HCT116 (cell line): ENCODE results near the gene UBTD2. TPM values are rescaled to one million over a fixed set of nuclear protein-coding genes. Genes with fewer than 3 reads are reported as not detected.

Experiments used
- ATAC-seq: fragments of 200-7000 bp; cut with Tn5 transposase; 2 replicates; pipeline ENCODE4 v1.9.1; 2020; ENCODE audit warnings: mild to moderate bottlenecking, moderate library complexity
- BruUV-seq: library from RNA; stranded (reverse); fragments of 400-500 nt; replicated peaks from 2 replicates; lab custom pipeline; 2021; lab: Mats Ljungman, UMichigan
- CTCF ChIA-PET: fragments of 300-600 bp; sonication (Branson Sonifier 250); formaldehyde crosslinking; loops from one replicate; lab custom pipeline; 2021; ENCODE audit warnings: antibody characterized with exemption; lab: Charles Lee
- POLR2A ChIA-PET: fragments of 300-600, 350-600 bp; sonication (Branson Sonifier 250); formaldehyde crosslinking; loops from one replicate; lab custom pipeline; 2021; ENCODE audit warnings: antibody characterized with exemption; lab: Charles Lee
- RAD21 ChIA-PET, 2 experiments: fragments of 300-600 bp; sonication (Branson Sonifier 250); formaldehyde crosslinking; loops; one replicate each; lab custom pipeline; 2023; ENCODE audit warnings: low total read pairs in 2 of 2; ENCODE audit not compliant: uncharacterized antibody in 2 of 2, unreplicated experiment in 2 of 2, low non-redundant PET in 1 of 2; lab: Charles Lee
- DNase-seq: peaks from one replicate; pipeline ENCODE4 v3.0.0-alpha.2; 2010; ENCODE audit warnings: low read depth, low spot score
- H2AFZ ChIP-seq: fragments of 200-600 bp; shearing (Covaris generic), sonication (generic); 2 replicates; pipeline ENCODE4 v1.6.1; 2017; ENCODE audit warnings: low read depth, mixed run types, mixed read lengths, antibody characterized with exemption, low read length; ENCODE audit not compliant: poor library complexity, severe bottlenecking
- H3K27ac ChIP-seq: 2 replicates; pipeline ENCODE4 v1.5.1; 2012; ENCODE audit warnings: low read depth, low read length
- H3K27me3 ChIP-seq: fragments of 200-600 bp; sonication (generic); 2 replicates; pipeline ENCODE4 v1.6.1; 2016; ENCODE audit warnings: mixed run types, low read length, mixed read lengths; ENCODE audit not compliant: insufficient read depth
- H3K36me3 ChIP-seq, 2 experiments: fragments of 200-500 bp in 1 of 2; fragments of 200-600 bp in 1 of 2; sonication (Bioruptor generic) in 1 of 2; sonication (generic) in 1 of 2; 2 replicates each; pipeline versions ENCODE4 v1.5.1 to v1.6.1; 2014 to 2016; ENCODE audit warnings: low read length in 2 of 2, inconsistent platforms in 1 of 2, mixed read lengths in 1 of 2, mixed run types in 1 of 2; ENCODE audit not compliant: insufficient read depth in 2 of 2, control insufficient read depth in 1 of 2
- H3K4me1 ChIP-seq, 2 experiments: fragments of 200-600 bp in 1 of 2; sonication (generic) in 1 of 2; 2 replicates each; pipeline versions ENCODE4 v1.5.1 to v1.6.1; 2012 to 2017; ENCODE audit warnings: low read length in 2 of 2, inconsistent platforms in 1 of 2, mild to moderate bottlenecking in 1 of 2, mixed read lengths in 1 of 2, mixed run types in 1 of 2, moderate library complexity in 1 of 2; ENCODE audit not compliant: insufficient read depth in 2 of 2, control insufficient read depth in 1 of 2
- H3K4me2 ChIP-seq: fragments of 200-600 bp; sonication (generic); 2 replicates; pipeline ENCODE4 v1.6.1; 2017; ENCODE audit warnings: mixed run types, low read length, mixed read lengths
- H3K4me3 ChIP-seq, 2 experiments: fragments of 200-600 bp in 1 of 2; sonication (generic) in 1 of 2; replicated peaks in 1 of 2; 2 replicates each; pipeline ENCODE4 v1.5.1; 2011 to 2016; ENCODE audit warnings: low read length in 2 of 2, control low read depth in 1 of 2, low read depth in 1 of 2, mild to moderate bottlenecking in 1 of 2, mixed read lengths in 1 of 2, mixed run types in 1 of 2
- H3K79me2 ChIP-seq: fragments of 200-600 bp; sonication (generic); 2 replicates; pipeline ENCODE4 v1.6.1; 2017; ENCODE audit warnings: mild to moderate bottlenecking, mixed run types, low read length, moderate library complexity, mixed read lengths; ENCODE audit not compliant: insufficient read depth
- H3K9ac ChIP-seq: fragments of 200-600 bp; sonication (generic); 2 replicates; pipeline ENCODE4 v1.6.1; 2016; ENCODE audit warnings: low read length, mixed read lengths
- H3K9me2 ChIP-seq: fragments of 200-600 bp; sonication (generic), shearing (Covaris generic); 2 replicates; pipeline ENCODE4 v1.6.1; 2017; ENCODE audit warnings: mixed run types, mild to moderate bottlenecking, moderate library complexity; ENCODE audit not compliant: insufficient read depth
- H3K9me3 ChIP-seq, 2 experiments: fragments of 200-500 bp in 1 of 2; fragments of 200-600 bp in 1 of 2; sonication (Bioruptor generic) in 1 of 2; sonication (generic) in 1 of 2; 2 replicates each; pipeline ENCODE4 v1.6.1; 2014 to 2017; ENCODE audit warnings: low read length in 2 of 2, mixed read lengths in 2 of 2, inconsistent platforms in 1 of 2, low read depth in 1 of 2, mild to moderate bottlenecking in 1 of 2, mixed run types in 1 of 2, moderate library complexity in 1 of 2; ENCODE audit not compliant: control insufficient read depth in 1 of 2, insufficient read depth in 1 of 2
- H4K20me1 ChIP-seq: fragments of 200-600 bp; sonication (generic), shearing (Covaris generic); 2 replicates; pipeline ENCODE4 v1.6.1; 2017; ENCODE audit warnings: mixed run types, mild to moderate bottlenecking, moderate library complexity; ENCODE audit not compliant: insufficient read depth
- CEBPB ChIP-seq: IDR thresholded peaks from 2 replicates; pipeline ENCODE4 v1.6.1; 2012; ENCODE audit warnings: low read depth
- CTCF ChIP-seq, 3 experiments: fragments of 200-600 bp in 1 of 3; sonication (generic) in 1 of 3; IDR thresholded peaks in 2 of 3; conservative IDR thresholded peaks in 1 of 3; 2 replicates each; pipeline ENCODE4 v1.5.1; 2012 to 2017; ENCODE audit warnings: low read depth in 2 of 3, low read length in 2 of 3, antibody characterized with exemption in 1 of 3, borderline replicate concordance in 1 of 3, control low read depth in 1 of 3, mild to moderate bottlenecking in 1 of 3, mixed read lengths in 1 of 3, mixed run types in 1 of 3, moderate library complexity in 1 of 3; ENCODE audit not compliant: insufficient read depth in 1 of 3
- EGR1 ChIP-seq: IDR thresholded peaks from 2 replicates; pipeline ENCODE4 v1.6.1; 2012; ENCODE audit warnings: low read depth
- EZH2phosphoT487 ChIP-seq: fragments of 200-600 bp; IDR thresholded peaks from 2 replicates; pipeline ENCODE4 v1.6.1; 2018; ENCODE audit warnings: antibody characterized with exemption, borderline replicate concordance
- FOSL1 ChIP-seq: IDR thresholded peaks from 2 replicates; pipeline ENCODE4 v1.6.1; 2012; ENCODE audit warnings: low read depth
- POLR2A ChIP-seq: IDR thresholded peaks from 2 replicates; pipeline ENCODE4 v1.7.0; 2011; ENCODE audit warnings: borderline replicate concordance; ENCODE audit not compliant: insufficient read depth, insufficient read length; ENCODE audit errors: extremely low read depth
- POLR2AphosphoS5 ChIP-seq: IDR thresholded peaks from 2 replicates; pipeline ENCODE4 v1.6.1; 2011; ENCODE audit warnings: mild to moderate bottlenecking, low read depth, low read length, moderate library complexity
- RAD21 ChIP-seq: IDR thresholded peaks from 2 replicates; pipeline ENCODE4 v1.6.1; 2012; ENCODE audit warnings: low read depth, mild to moderate bottlenecking
- REST ChIP-seq: IDR thresholded peaks from 2 replicates; pipeline ENCODE4 v1.6.1; 2012; ENCODE audit warnings: low read depth
- SIN3A ChIP-seq: IDR thresholded peaks from 2 replicates; pipeline ENCODE4 v1.6.1; 2012; ENCODE audit warnings: low read depth
- SP1 ChIP-seq: IDR thresholded peaks from 2 replicates; pipeline ENCODE4 v1.6.1; 2012; ENCODE audit warnings: low read depth
- YY1 ChIP-seq: IDR thresholded peaks from 2 replicates; pipeline ENCODE4 v1.6.1; 2011; ENCODE audit warnings: low read length, low read depth, moderate library complexity, mild to moderate bottlenecking; ENCODE audit not compliant: insufficient replicate concordance; ENCODE audit errors: extremely low read depth
- ZFX ChIP-seq: fragments of 450-650 bp; IDR thresholded peaks from 2 replicates; pipeline ENCODE4 v1.6.1; 2017
- intact Hi-C: fragments of 100-400 bp; cut with micrococcal nuclease; formaldehyde crosslinking; loops from 2 replicates; pipeline ENCODE4 v1.10.0; 2022
- total RNA-seq: library from RNA; stranded (reverse); gene quantifications from one replicate; pipeline ENCODE4 v1.2.1, GENCODE V29; 2021; ENCODE audit not compliant: unreplicated experiment

The UBTD2 gene
- total RNA-seq, 1 experiment from 2014 or later: 15.9 TPM

GRCh38 chr5:172278356-172278755 is 5.2 kb downstream of the UBTD2 start:
- no peak overlapping the region for H3K9ac ChIP-seq
- no peak overlapping the region for H3K4me2 ChIP-seq
- H3K27ac ChIP-seq: no peak overlapping the region
- H3K79me2 ChIP-seq: peaks cover 83% of the 10 kb centered on the region
- ATAC-seq (no peak), DNase-seq (no peak)
- H3K36me3 ChIP-seq: no peaks in the 10 kb centered on the region
- ChIA-PET CTCF (no interaction called here), RAD21 (no interaction called here), POLR2A (interaction anchor here (0.7 kb wide), 1 partner anchor 90 kb away, joined by 5 read pairs; the partner anchor contains the start of gene STK10)
- H3K4me3 ChIP-seq: no peak overlapping the region
- H3K4me1 ChIP-seq: peaks cover 8 to 29% of the 10 kb centered on the region in 2 experiments; a peak in 3 of 4 replicates
- no peak overlapping the region for H2AFZ ChIP-seq
- no TSS peak for BruUV-seq
- intact Hi-C loops: no loop called here
- H3K9me2 ChIP-seq: no peaks in the 10 kb centered on the region
- TF ChIP-seq EZH2phosphoT487: no peak
- TF ChIP-seq EGR1: no peak
- no peak for TF ChIP-seq CTCF (IDR thresholded peaks at IDR 0.05 in 2 of 3, conservative IDR thresholded peaks at IDR 0.05 in 1 of 3; ENCODE audit: borderline replicate concordance in 1 of 3, insufficient read depth in 1 of 3, low read depth in 2 of 3, low read length in 2 of 3)
- no peak for TF ChIP-seq FOSL1
- TF ChIP-seq POLR2A: no peak
- no peak for TF ChIP-seq SIN3A
- no peak for TF ChIP-seq ZFX
- H3K27me3 ChIP-seq: no peaks in the 10 kb centered on the region
- no peaks in the 10 kb centered on the region for H4K20me1 ChIP-seq
- no peaks in the 10 kb centered on the region for H3K9me3 ChIP-seq

- no peak overlapping the region for H3K9ac ChIP-seq
- no peak overlapping the region for H3K27ac ChIP-seq
- RAD21 ChIA-PET: no interaction called here
- CTCF ChIA-PET: no interaction called here
- DNase-seq: no peak
- H3K36me3 ChIP-seq: no peaks in the 10 kb centered on the region
- H3K79me2 ChIP-seq: peaks cover 71% of the 10 kb centered on the region
- no peaks in the 10 kb centered on the region for H3K9me3 ChIP-seq
- no peaks in the 10 kb centered on the region for H4K20me1 ChIP-seq
- H3K9me2 ChIP-seq: no peaks in the 10 kb centered on the region
- intact Hi-C loops: no loop called here
- no TSS peak for BruUV-seq
- H3K4me2 ChIP-seq: no peak overlapping the region
- peak; percentile 25; the same call in 1 of the 2 replicates for ATAC-seq
- H3K4me3 ChIP-seq: no peak overlapping the region
- POLR2A ChIA-PET: no interaction called here
- H3K27me3 ChIP-seq: no peaks in the 10 kb centered on the region
- peaks cover 0 to 18% of the 10 kb centered on the region in 2 experiments; a peak in 1 of 4 replicates for H3K4me1 ChIP-seq
- no peak overlapping the region for H2AFZ ChIP-seq
- no peak for TF ChIP-seq RAD21
- no peak for TF ChIP-seq EZH2phosphoT487
- no peak for TF ChIP-seq POLR2AphosphoS5
- TF ChIP-seq EGR1: no peak
- TF ChIP-seq SP1: no peak
- no peak for TF ChIP-seq REST
- TF ChIP-seq SIN3A: no peak
- no peak for TF ChIP-seq CEBPB
- no peak for TF ChIP-seq YY1
These were observed 7.3 kb downstream of the UBTD2 start for GRCh38 chr5:172276214-172276613.
